HG03025 (cell line): Measurements from ENCODE around the gene ZNF19.

Experiments used
- ATAC-seq: cut with Tn5 transposase; IDR thresholded peaks from one replicate; pipeline ENCODE4 v1.9.1; 2021; ENCODE audit warnings: mild to moderate bottlenecking, moderate library complexity; ENCODE audit not compliant: unreplicated experiment, low FRiP score

ZNF19 gene

GRCh38 chr16:71491054-71491453 lies 1.9 kb upstream of the ZNF19 start:
- no peak for ATAC-seq

- no peak for ATAC-seq
Observed at GRCh38 chr16:71490361-71490760, 1.2 kb upstream of the ZNF19 start.

- ATAC-seq, result peak; percentile 93
Observed at GRCh38 chr16:71484006-71484893, 4.9 kb downstream of the ZNF19 start.

GRCh38 chr16:71482569-71482968 lies 6.6 kb downstream of the ZNF19 start:
- no peak for ATAC-seq

GRCh38 chr16:71480956-71481355 lies 8.2 kb downstream of the ZNF19 start:
- no peak for ATAC-seq

- no peak for ATAC-seq
Observed at GRCh38 chr16:71479420-71479819, 9.7 kb downstream of the ZNF19 start.

- ATAC-seq, result no peak
Observed at GRCh38 chr16:71476457-71477124, 12.5 kb downstream of the ZNF19 start.

- no peak for ATAC-seq
Observed at GRCh38 chr16:71474864-71475263, 14.3 kb downstream of the ZNF19 start.

- ATAC-seq, result no peak
Observed at GRCh38 chr16:71473891-71474290, 15.2 kb downstream of the ZNF19 start.

- ATAC-seq, result no peak
Observed at GRCh38 chr16:71472931-71473330, 16.2 kb downstream of the ZNF19 start.

- ATAC-seq, result no peak
Observed at GRCh38 chr16:71472051-71472450, 17.1 kb downstream of the ZNF19 start.

- no peak for ATAC-seq
Observed at GRCh38 chr16:71467810-71468209, 21.3 kb downstream of the ZNF19 start.

- ATAC-seq, result no peak
Observed at GRCh38 chr16:71464231-71464630, 24.9 kb downstream of the ZNF19 start.

- peak; percentile 96 for ATAC-seq
Observed at GRCh38 chr16:71461686-71462648, 27.2 kb downstream of the ZNF19 start, which contains the start of gene ZNF23. Gene ZNF23, minus strand, starts transcription at chr16:71462247. Its CDS starts 5,451 bp downstream, at chr16:71456796.

GRCh38 chr16:71460941-71461340 lies 28.2 kb downstream of the ZNF19 start:
- ATAC-seq, result no peak

GRCh38 chr16:71460236-71460635 lies 28.9 kb downstream of the ZNF19 start:
- ATAC-seq, result no peak

GRCh38 chr16:71459510-71459909 lies 29.6 kb downstream of the ZNF19 start:
- ATAC-seq, result no peak

GRCh38 chr16:71456801-71457200 lies 32.3 kb downstream of the ZNF19 start:
- ATAC-seq, result no peak

GRCh38 chr16:71453036-71453435 lies 36.1 kb downstream of the ZNF19 start:
- no peak for ATAC-seq

GRCh38 chr16:71449020-71449419 lies 40.1 kb downstream of the ZNF19 start:
- no peak for ATAC-seq
